Upper lobe of right lung (tissue), 1 donor: ENCODE data around the gene KEL. TPM values are rescaled to one million over a fixed set of nuclear protein-coding genes. Genes with fewer than 3 reads are reported as not detected.

Experiments
- ATAC-seq: fragments of 200-7000 bp; cut with Tn5 transposase; one replicate; pipeline ENCODE4 v1.9.1; 2020; ENCODE audit warnings: mild to moderate bottlenecking, moderate library complexity
- DNase-seq: peaks from one replicate; pipeline ENCODE4 v3.0.0-alpha.2; 2020
- H3K27ac ChIP-seq: fragments of 200-600 bp; one replicate; pipeline ENCODE4 v1.8.0; 2022
- H3K27me3 ChIP-seq: fragments of 200-600 bp; one replicate; pipeline ENCODE4 v1.8.0; 2022; ENCODE audit warnings: mild to moderate bottlenecking
- H3K36me3 ChIP-seq: fragments of 200-600 bp; one replicate; pipeline ENCODE4 v1.8.0; 2022
- H3K4me1 ChIP-seq: fragments of 200-600 bp; one replicate; pipeline ENCODE4 v1.8.0; 2022
- H3K4me3 ChIP-seq: fragments of 200-600 bp; one replicate; pipeline ENCODE4 v1.8.0; 2022; ENCODE audit warnings: mild to moderate bottlenecking
- H3K9me3 ChIP-seq: fragments of 200-600 bp; one replicate; pipeline ENCODE4 v1.8.0; 2022
- CTCF ChIP-seq: fragments of 200-600 bp; IDR thresholded peaks from one replicate; pipeline ENCODE4 v1.8.0; 2022; ENCODE audit warnings: antibody characterized with exemption
- intact Hi-C: fragments of 100-400 bp; cut with DNase I; formaldehyde crosslinking; loops from one replicate; pipeline ENCODE4 v1.11.0; 2022
- total RNA-seq: library from RNA; stranded (reverse); fragmentation: NEBNext Ultra II Directional; extraction: Animal tissue kit (Norgen Biotek cat#: 25700); gene quantifications from one replicate; pipeline ENCODE4 v1.2.1, GENCODE V29; 2021
- donor health status: DM: no; HTN: yes; CAD: no; lungs with severe emphysema.

KEL gene
- total RNA-seq, 1 donor from 2014 or later: 0.87 TPM

GRCh38 chr7:142910031-142910433, 52.1 kb downstream of the KEL start:
- intact Hi-C loops: no loop called here
- no peaks in the 10 kb centered on the region for H3K4me1 ChIP-seq
- no peak for ATAC-seq

GRCh38 chr7:142908921-142909890, 53.0 kb downstream of the KEL start:
- Histone ChIP-seq H3K4me1 (no peaks in the 10 kb centered on the region), H3K4me3 (no peak overlapping the region), H3K36me3 (no peaks in the 10 kb centered on the region), H3K27ac (no peak overlapping the region), H3K9me3 (no peaks in the 10 kb centered on the region), H3K27me3 (no peaks in the 10 kb centered on the region)
- peak; percentile 83 for ATAC-seq
- peak; percentile 46 for TF ChIP-seq CTCF
- no peak for DNase-seq
- intact Hi-C loops: no loop called here

More at GRCh38 chr7:142910031-142910433, 52.1 kb downstream of the KEL start:
- no peak for DNase-seq
- Histone ChIP-seq H3K9me3 (no peaks in the 10 kb centered on the region), H3K36me3 (no peaks in the 10 kb centered on the region), H3K4me3 (no peak overlapping the region), H3K27ac (no peak overlapping the region), H3K27me3 (no peaks in the 10 kb centered on the region)
- no peak for TF ChIP-seq CTCF

- no peak for TF ChIP-seq CTCF
- no peak overlapping the region for H3K4me3 ChIP-seq
- intact Hi-C loops: no loop called here
- H3K27ac ChIP-seq: no peak overlapping the region
- DNase-seq (no peak), ATAC-seq (no peak)
- H3K4me1 ChIP-seq: no peaks in the 10 kb centered on the region
- H3K9me3 ChIP-seq: no peaks in the 10 kb centered on the region
- no peaks in the 10 kb centered on the region for H3K36me3 ChIP-seq
- H3K27me3 ChIP-seq: no peaks in the 10 kb centered on the region
Measured at GRCh38 chr7:142908290-142908689, 53.9 kb downstream of the KEL start.

GRCh38 chr7:142906643-142907042, 55.5 kb downstream of the KEL start:
- DNase-seq: no peak
- Histone ChIP-seq H3K36me3 (no peaks in the 10 kb centered on the region), H3K9me3 (no peaks in the 10 kb centered on the region), H3K4me3 (no peak overlapping the region), H3K27ac (no peak overlapping the region), H3K4me1 (no peaks in the 10 kb centered on the region), H3K27me3 (no peaks in the 10 kb centered on the region)
- ATAC-seq: no peak
- TF ChIP-seq CTCF: no peak
- intact Hi-C loops: no loop called here

- Histone ChIP-seq H3K27me3 (no peaks in the 10 kb centered on the region), H3K4me1 (no peaks in the 10 kb centered on the region), H3K27ac (no peak overlapping the region), H3K9me3 (no peaks in the 10 kb centered on the region), H3K4me3 (no peak overlapping the region), H3K36me3 (no peaks in the 10 kb centered on the region)
- ATAC-seq (no peak), DNase-seq (no peak)
- intact Hi-C loops: no loop called here
- no peak for TF ChIP-seq CTCF
Measured at GRCh38 chr7:142905759-142906158, 56.4 kb downstream of the KEL start.
